PC-9 (cell line): ENCODE results near the gene IFITM10.

Experiments used
- EZH2 ChIP-seq: fragments of 200-600 bp; sonication (generic); IDR thresholded peaks from 2 replicates; pipeline ENCODE4 v1.8.0; 2017; ENCODE audit warnings: antibody characterized with exemption, low read depth
- TF ChIP-seq, protein P1 (sequence below): fragments of 200-600 bp; sonication (generic); conservative IDR thresholded peaks from 2 replicates; pipeline ENCODE4 v1.6.1; 2017; ENCODE audit warnings: mixed run types, antibody characterized with exemption, mild to moderate bottlenecking, moderate library complexity

DNA sequence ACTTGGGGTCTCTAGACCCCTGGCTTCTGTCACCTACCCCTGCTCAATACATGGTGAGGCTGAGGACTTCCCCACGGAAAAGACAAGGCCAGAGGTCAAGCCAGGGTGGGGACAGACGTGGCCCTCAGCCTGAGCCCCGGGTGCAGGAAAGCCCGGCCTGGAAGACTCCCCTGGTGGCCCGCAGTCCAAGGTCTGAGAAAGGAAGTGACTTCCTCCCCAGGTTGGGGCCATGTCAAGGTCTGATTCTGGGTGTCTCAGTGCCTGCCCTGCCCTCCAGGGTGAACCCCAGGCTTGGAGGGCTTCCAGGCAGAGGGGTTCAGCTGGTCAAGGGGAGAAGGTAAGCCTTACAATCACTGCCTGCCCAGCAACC, 9.4 kb upstream of the IFITM10 start:
- TF ChIP-seq EZH2: no peak
- TF ChIP-seq, protein P1, sequence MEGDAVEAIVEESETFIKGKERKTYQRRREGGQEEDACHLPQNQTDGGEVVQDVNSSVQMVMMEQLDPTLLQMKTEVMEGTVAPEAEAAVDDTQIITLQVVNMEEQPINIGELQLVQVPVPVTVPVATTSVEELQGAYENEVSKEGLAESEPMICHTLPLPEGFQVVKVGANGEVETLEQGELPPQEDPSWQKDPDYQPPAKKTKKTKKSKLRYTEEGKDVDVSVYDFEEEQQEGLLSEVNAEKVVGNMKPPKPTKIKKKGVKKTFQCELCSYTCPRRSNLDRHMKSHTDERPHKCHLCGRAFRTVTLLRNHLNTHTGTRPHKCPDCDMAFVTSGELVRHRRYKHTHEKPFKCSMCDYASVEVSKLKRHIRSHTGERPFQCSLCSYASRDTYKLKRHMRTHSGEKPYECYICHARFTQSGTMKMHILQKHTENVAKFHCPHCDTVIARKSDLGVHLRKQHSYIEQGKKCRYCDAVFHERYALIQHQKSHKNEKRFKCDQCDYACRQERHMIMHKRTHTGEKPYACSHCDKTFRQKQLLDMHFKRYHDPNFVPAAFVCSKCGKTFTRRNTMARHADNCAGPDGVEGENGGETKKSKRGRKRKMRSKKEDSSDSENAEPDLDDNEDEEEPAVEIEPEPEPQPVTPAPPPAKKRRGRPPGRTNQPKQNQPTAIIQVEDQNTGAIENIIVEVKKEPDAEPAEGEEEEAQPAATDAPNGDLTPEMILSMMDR: no peak
